ENCODE measurements around the gene NCEH1.
"Not testable (repeated sequence)": the region's sequence is repeated elsewhere in the genome, so short reads cannot be mapped to it uniquely, and the experiment has no call there.

NCEH1 gene

DNA sequence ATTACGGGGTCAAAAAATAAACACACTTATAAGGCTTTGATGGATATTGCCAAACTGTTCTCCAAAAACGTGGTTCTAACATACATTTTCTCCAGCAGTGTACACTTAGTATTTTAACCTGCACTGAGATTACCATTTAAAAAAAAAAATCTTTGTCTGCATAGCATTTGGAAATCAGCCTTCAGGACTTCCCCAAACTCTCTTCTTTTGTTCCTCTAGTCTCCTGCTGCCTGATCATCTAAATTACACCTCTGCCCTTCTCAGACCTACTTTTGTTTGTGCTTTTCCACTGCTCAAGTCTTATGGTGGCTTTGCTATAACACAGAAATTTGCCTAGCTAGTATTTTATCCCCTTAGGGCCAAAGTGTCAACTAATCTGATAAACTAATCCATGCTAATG is 3.8 kb downstream of the NCEH1 start:
- H3K4me3 ChIP-seq (ENCODE audit: low read length) = no peak overlapping the region
- no CpG with 5 or more reads among the region's 2 CpGs for WGBS (ENCODE audit: insufficient coverage, insufficient read length)
- H3K36me3 ChIP-seq (ENCODE audit: control insufficient read depth, insufficient read depth, low read length) = no peaks in the 10 kb centered on the region
- H3K27ac ChIP-seq (ENCODE audit: low read length) = no peak overlapping the region
- no peaks in the 10 kb centered on the region for H3K27me3 ChIP-seq (ENCODE audit: control insufficient read depth, insufficient read depth, low read length)
- H3K9me3 ChIP-seq (ENCODE audit: control insufficient read depth, insufficient read depth, low read length) = no peaks in the 10 kb centered on the region
- 0 out of 2 replicates have a peak, but pooled peaks cover 3% of the 10 kb centered on the region for H3K4me1 ChIP-seq (ENCODE audit: control insufficient read depth, insufficient read depth, low read length)
- DNase-seq (ENCODE audit: low read depth, low spot score) = no peak

DNA sequence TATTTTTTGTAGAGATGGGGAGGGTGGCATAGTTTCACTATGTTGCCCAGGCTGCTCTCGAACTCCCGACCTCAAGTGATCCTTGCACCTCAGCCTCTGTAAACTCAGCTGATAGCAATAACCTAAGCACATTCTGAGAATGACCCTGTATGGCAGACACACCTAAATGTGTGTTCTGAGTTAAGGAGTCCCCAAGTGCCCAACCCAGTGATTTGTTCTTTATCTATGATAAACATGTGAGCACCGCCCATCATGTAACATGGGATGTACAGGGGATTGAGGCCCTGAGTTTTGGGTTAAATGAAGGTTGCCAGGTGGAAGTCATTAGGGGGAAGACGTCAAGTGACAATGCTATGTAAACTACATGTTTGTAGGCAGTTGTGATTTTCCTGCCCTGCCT is 5.7 kb downstream of the NCEH1 start:
- H3K36me3 ChIP-seq (ENCODE audit: control insufficient read depth, insufficient read depth, low read length) = no peaks in the 10 kb centered on the region
- no peak for DNase-seq (ENCODE audit: low read depth, low spot score)
- H3K9me3 ChIP-seq (ENCODE audit: control insufficient read depth, insufficient read depth, low read length) = no peaks in the 10 kb centered on the region
- no peak overlapping the region for H3K27ac ChIP-seq (ENCODE audit: low read length)
- WGBS (ENCODE audit: insufficient coverage, insufficient read length) = no CpG with 5 or more reads among the region's 4 CpGs
- no peaks in the 10 kb centered on the region for H3K27me3 ChIP-seq (ENCODE audit: control insufficient read depth, insufficient read depth, low read length)
- no peak overlapping the region for H3K4me3 ChIP-seq (ENCODE audit: low read length)
- H3K4me1 ChIP-seq (ENCODE audit: control insufficient read depth, insufficient read depth, low read length) = 0 out of 2 replicates have a peak, but pooled peaks cover 3% of the 10 kb centered on the region

DNA sequence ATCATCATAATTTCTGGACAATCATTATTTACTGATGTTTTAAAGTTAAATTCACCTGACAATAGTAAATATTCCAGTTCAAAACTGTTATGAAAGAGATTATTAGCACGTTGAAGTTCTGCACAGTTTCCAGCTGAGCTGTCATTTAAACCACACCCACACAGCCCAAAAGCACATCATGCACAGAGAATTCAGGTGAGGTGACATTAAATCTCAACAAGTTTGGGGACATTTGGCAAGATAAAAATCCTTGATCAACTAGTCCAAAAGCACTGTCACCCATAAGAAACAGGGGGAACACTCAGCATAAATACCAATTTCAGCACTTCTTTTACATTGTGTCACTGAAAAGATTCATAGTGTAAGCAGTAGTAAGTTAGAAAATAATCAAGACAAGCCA is 6.9 kb downstream of the NCEH1 start:
- DNase-seq (ENCODE audit: low read depth, low spot score) = no peak
- no peak overlapping the region for H3K27ac ChIP-seq (ENCODE audit: low read length)
- H3K4me3 ChIP-seq (ENCODE audit: low read length) = no peak overlapping the region
- no CpG with 5 or more reads among the region's 1 CpG for WGBS (ENCODE audit: insufficient coverage, insufficient read length)
- no peaks in the 10 kb centered on the region for H3K27me3 ChIP-seq (ENCODE audit: control insufficient read depth, insufficient read depth, low read length)
- no peaks in the 10 kb centered on the region for H3K4me1 ChIP-seq (ENCODE audit: control insufficient read depth, insufficient read depth, low read length)
- no peaks in the 10 kb centered on the region for H3K36me3 ChIP-seq (ENCODE audit: control insufficient read depth, insufficient read depth, low read length)
- no peaks in the 10 kb centered on the region for H3K9me3 ChIP-seq (ENCODE audit: control insufficient read depth, insufficient read depth, low read length)

- not testable (repeated sequence) for H3K27me3 ChIP-seq (ENCODE audit: control insufficient read depth, insufficient read depth, low read length); H3K4me1 ChIP-seq (ENCODE audit: control insufficient read depth, insufficient read depth, low read length); DNase-seq (ENCODE audit: low read depth, low spot score); H3K36me3 ChIP-seq (ENCODE audit: control insufficient read depth, insufficient read depth, low read length); H3K27ac ChIP-seq (ENCODE audit: low read length); H3K4me3 ChIP-seq (ENCODE audit: low read length); H3K9me3 ChIP-seq (ENCODE audit: control insufficient read depth, insufficient read depth, low read length)
- WGBS (ENCODE audit: insufficient coverage, insufficient read length) = no CpG with 5 or more reads among the region's 3 CpGs
Observed at GRCh38 chr3:172702731-172703130, 8.1 kb downstream of the NCEH1 start.

DNA sequence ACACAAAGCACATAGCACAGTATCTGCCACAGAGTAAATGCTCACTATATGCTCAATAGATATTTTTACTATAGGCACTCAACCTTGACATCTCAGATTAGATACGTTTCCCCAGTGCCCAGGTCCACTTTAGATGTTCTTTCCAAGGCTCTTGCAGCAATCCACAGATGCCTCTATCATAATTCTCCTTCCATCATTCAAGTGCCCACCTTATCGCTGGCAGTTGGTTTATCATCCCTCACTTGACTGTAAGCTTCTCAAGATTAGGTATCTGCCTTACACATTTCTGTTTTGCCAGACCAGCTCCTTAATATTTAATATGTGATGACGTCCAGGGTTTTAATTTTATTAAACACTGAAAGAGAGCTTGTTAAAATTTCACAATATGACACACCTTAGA is 8.6 kb downstream of the NCEH1 start:
- H3K9me3 ChIP-seq (ENCODE audit: control insufficient read depth, insufficient read depth, low read length) = no peaks in the 10 kb centered on the region
- no CpG with 5 or more reads among the region's 3 CpGs for WGBS (ENCODE audit: insufficient coverage, insufficient read length)
- DNase-seq (ENCODE audit: low read depth, low spot score) = no peak
- no peaks in the 10 kb centered on the region for H3K27me3 ChIP-seq (ENCODE audit: control insufficient read depth, insufficient read depth, low read length)
- no peak overlapping the region for H3K4me3 ChIP-seq (ENCODE audit: low read length)
- no peak overlapping the region for H3K27ac ChIP-seq (ENCODE audit: low read length)
- H3K36me3 ChIP-seq (ENCODE audit: control insufficient read depth, insufficient read depth, low read length) = no peaks in the 10 kb centered on the region
- no peaks in the 10 kb centered on the region for H3K4me1 ChIP-seq (ENCODE audit: control insufficient read depth, insufficient read depth, low read length)

DNA sequence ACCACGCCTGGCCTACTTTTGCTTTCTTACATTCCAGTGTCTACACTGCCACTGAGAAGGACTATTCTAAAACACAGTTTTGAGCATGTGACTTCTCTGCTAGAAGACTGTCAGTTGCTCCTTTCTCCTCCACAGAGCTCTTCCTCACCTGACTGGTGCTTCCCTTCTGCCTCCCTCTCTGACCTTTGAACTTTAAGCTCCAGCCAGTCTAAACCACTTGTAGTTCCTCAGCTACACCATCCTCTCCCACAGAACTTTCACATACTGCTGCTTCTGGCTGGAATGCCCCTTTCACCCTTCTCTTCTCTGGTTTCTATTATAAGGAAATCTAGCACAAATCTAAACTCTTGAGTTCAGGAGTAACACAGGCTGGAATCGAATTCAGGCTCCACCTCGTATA is 9.1 kb downstream of the NCEH1 start:
- Histone ChIP-seq H3K27me3 (ENCODE audit: control insufficient read depth, insufficient read depth, low read length) (no peaks in the 10 kb centered on the region), H3K9me3 (ENCODE audit: control insufficient read depth, insufficient read depth, low read length) (no peaks in the 10 kb centered on the region), H3K4me3 (ENCODE audit: low read length) (no peak overlapping the region), H3K27ac (ENCODE audit: low read length) (no peak overlapping the region), H3K36me3 (ENCODE audit: control insufficient read depth, insufficient read depth, low read length) (no peaks in the 10 kb centered on the region), H3K4me1 (ENCODE audit: control insufficient read depth, insufficient read depth, low read length) (no peaks in the 10 kb centered on the region)
- no CpG with 5 or more reads among the region's 3 CpGs for WGBS (ENCODE audit: insufficient coverage, insufficient read length)
- no peak for DNase-seq (ENCODE audit: low read depth, low spot score)

DNA sequence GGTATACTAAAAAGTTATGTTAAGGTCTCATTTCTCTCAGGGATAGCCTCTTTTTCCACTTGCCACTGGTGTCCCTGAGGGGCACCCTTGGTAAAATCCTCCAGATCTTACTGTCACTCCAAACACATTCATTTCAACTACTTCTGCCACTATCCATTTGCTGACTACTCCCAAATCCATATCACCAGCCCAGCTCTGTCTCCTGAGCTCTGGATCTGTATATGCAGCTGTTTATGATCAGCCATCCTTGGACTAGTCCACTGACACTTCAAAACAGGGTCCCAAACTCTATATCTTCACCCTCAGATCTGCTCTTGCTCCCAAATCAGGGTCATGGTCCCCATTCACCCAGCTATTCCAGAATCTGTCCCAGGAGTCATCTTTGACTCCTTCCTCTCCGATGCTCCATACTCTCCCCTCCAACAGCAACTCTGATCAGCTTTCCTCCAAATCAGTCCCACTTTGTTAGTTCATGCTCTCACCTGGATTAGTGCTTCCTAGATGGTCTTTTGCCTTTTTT is 9.9 kb downstream of the NCEH1 start:
- Histone ChIP-seq H3K9me3 (ENCODE audit: control insufficient read depth, insufficient read depth, low read length) (no peaks in the 10 kb centered on the region), H3K27ac (ENCODE audit: low read length) (no peak overlapping the region), H3K4me3 (ENCODE audit: low read length) (no peak overlapping the region), H3K4me1 (ENCODE audit: control insufficient read depth, insufficient read depth, low read length) (no peaks in the 10 kb centered on the region), H3K36me3 (ENCODE audit: control insufficient read depth, insufficient read depth, low read length) (no peaks in the 10 kb centered on the region), H3K27me3 (ENCODE audit: control insufficient read depth, insufficient read depth, low read length) (no peaks in the 10 kb centered on the region)
- WGBS (ENCODE audit: insufficient coverage, insufficient read length) = no CpG with 5 or more reads among the region's 1 CpG
- DNase-seq (ENCODE audit: low read depth, low spot score) = no peak

GRCh38 chr3:172700256-172700655 is 10.6 kb downstream of the NCEH1 start:
- no peak for DNase-seq (ENCODE audit: low read depth, low spot score)
- WGBS (ENCODE audit: insufficient coverage, insufficient read length) = no CpG with 5 or more reads among the region's 1 CpG
- H3K4me3 ChIP-seq (ENCODE audit: low read length) = no peak overlapping the region
- no peaks in the 10 kb centered on the region for H3K4me1 ChIP-seq (ENCODE audit: control insufficient read depth, insufficient read depth, low read length)
- H3K27ac ChIP-seq (ENCODE audit: low read length) = no peak overlapping the region
- H3K36me3 ChIP-seq (ENCODE audit: control insufficient read depth, insufficient read depth, low read length) = no peaks in the 10 kb centered on the region
- H3K9me3 ChIP-seq (ENCODE audit: control insufficient read depth, insufficient read depth, low read length) = no peaks in the 10 kb centered on the region
- H3K27me3 ChIP-seq (ENCODE audit: control insufficient read depth, insufficient read depth, low read length) = no peaks in the 10 kb centered on the region

DNA sequence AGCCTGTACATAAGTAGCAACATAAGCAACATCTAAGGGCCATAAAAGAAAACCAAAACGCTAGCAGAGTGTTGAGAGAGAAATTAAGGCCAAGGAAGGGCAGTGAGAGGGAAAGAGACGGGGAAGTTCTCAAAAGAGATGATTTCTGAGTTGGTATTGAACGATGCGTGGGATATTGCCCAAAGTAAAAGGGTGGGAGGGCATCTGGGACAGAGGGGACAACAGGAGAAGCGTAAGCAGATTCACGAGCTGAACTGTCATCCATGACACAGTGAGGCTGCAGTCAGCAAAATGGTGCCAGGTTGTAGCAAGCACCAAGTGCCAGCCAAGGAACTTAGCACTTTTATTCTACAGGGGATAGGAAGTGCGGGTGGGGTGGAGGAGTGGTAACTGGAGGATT is 11.8 kb downstream of the NCEH1 start:
- Histone ChIP-seq H3K36me3 (ENCODE audit: control insufficient read depth, insufficient read depth, low read length) (no peaks in the 10 kb centered on the region), H3K27ac (ENCODE audit: low read length) (no peak overlapping the region), H3K4me3 (ENCODE audit: low read length) (no peak overlapping the region), H3K27me3 (ENCODE audit: control insufficient read depth, insufficient read depth, low read length) (no peaks in the 10 kb centered on the region), H3K9me3 (ENCODE audit: control insufficient read depth, insufficient read depth, low read length) (no peaks in the 10 kb centered on the region), H3K4me1 (ENCODE audit: control insufficient read depth, insufficient read depth, low read length) (no peaks in the 10 kb centered on the region)
- no CpG with 5 or more reads among the region's 7 CpGs for WGBS (ENCODE audit: insufficient coverage, insufficient read length)
- DNase-seq (ENCODE audit: low read depth, low spot score) = no peak

- no peaks in the 10 kb centered on the region for H3K9me3 ChIP-seq (ENCODE audit: control insufficient read depth, insufficient read depth, low read length)
- no peaks in the 10 kb centered on the region for H3K27me3 ChIP-seq (ENCODE audit: control insufficient read depth, insufficient read depth, low read length)
- no peaks in the 10 kb centered on the region for H3K4me1 ChIP-seq (ENCODE audit: control insufficient read depth, insufficient read depth, low read length)
- H3K4me3 ChIP-seq (ENCODE audit: low read length) = no peak overlapping the region
- DNase-seq (ENCODE audit: low read depth, low spot score) = no peak
- H3K27ac ChIP-seq (ENCODE audit: low read length) = no peak overlapping the region
- no CpG with 5 or more reads among the region's 6 CpGs for whole genome bisulfite sequencing (ENCODE audit: insufficient coverage, insufficient read length)
- no peaks in the 10 kb centered on the region for H3K36me3 ChIP-seq (ENCODE audit: control insufficient read depth, insufficient read depth, low read length)
Observed at GRCh38 chr3:172698631-172699030, 12.2 kb downstream of the NCEH1 start.

DNA sequence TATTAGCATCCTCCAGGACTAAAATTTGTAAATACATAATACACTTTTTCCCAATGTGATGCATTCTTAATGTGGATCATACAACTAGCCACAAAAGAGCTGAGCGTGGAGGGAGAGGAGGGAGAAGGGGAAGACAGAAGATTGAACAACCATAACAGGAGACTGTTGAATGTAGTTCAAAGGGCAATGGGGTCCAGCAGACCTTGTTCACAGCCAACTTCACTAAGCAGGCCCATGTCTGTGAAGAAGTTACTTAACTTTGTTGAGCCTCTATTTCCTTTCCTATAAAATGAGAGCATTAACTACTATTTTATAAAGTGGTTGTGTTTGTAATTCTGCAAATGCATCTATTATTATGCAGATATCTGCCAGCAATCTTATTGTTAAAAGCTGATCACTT is 13.3 kb downstream of the NCEH1 start:
- H3K4me3 ChIP-seq (ENCODE audit: low read length) = no peak overlapping the region
- no peaks in the 10 kb centered on the region for H3K4me1 ChIP-seq (ENCODE audit: control insufficient read depth, insufficient read depth, low read length)
- H3K36me3 ChIP-seq (ENCODE audit: control insufficient read depth, insufficient read depth, low read length) = no peaks in the 10 kb centered on the region
- no CpG with 5 or more reads among the region's 1 CpG for WGBS (ENCODE audit: insufficient coverage, insufficient read length)
- DNase-seq (ENCODE audit: low read depth, low spot score) = no peak
- H3K9me3 ChIP-seq (ENCODE audit: control insufficient read depth, insufficient read depth, low read length) = no peaks in the 10 kb centered on the region
- H3K27me3 ChIP-seq (ENCODE audit: control insufficient read depth, insufficient read depth, low read length) = no peaks in the 10 kb centered on the region
- no peak overlapping the region for H3K27ac ChIP-seq (ENCODE audit: low read length)

Measured in iPS DF 6.9 (cell line).